Caco-2 (cell line): ENCODE measurements around the gene TLR10. TPM values are rescaled to one million over a fixed set of nuclear protein-coding genes. Genes with fewer than 3 reads are reported as not detected.

Experiments
- BruUV-seq: library from RNA; stranded (reverse); fragments of 400-500 nt; replicated peaks from 2 replicates; lab custom pipeline; 2021; lab: Mats Ljungman, UMichigan
- CTCF ChIA-PET: fragments of 300-600 bp; sonication (Branson Sonifier 250); formaldehyde crosslinking; loops from one replicate; lab custom pipeline; 2022; ENCODE audit warnings: antibody characterized with exemption; lab: Charles Lee
- POLR2A ChIA-PET: fragments of 300-600 bp; sonication (Branson Sonifier 250); formaldehyde crosslinking; loops from one replicate; lab custom pipeline; 2022; ENCODE audit warnings: antibody characterized with exemption; lab: Charles Lee
- DNase-seq, 2 experiments: peaks; one replicate each; pipeline versions ENCODE4 v3.0.0 to v3.0.0-alpha.2; 2020 to 2022
- H3K27me3 ChIP-seq: replicated peaks from 2 replicates; pipeline ENCODE4 v1.6.0; 2011; ENCODE audit warnings: low read length; ENCODE audit not compliant: control insufficient read depth, insufficient read depth
- H3K36me3 ChIP-seq: 2 replicates; pipeline ENCODE4 v1.5.1; 2011; ENCODE audit warnings: low read length; ENCODE audit not compliant: control insufficient read depth, insufficient read depth
- H3K4me1 ChIP-seq: fragments of 250-450 bp; sonication (Bioruptor Pico); 2 replicates; pipeline ENCODE4 v1.5.1; 2020; ENCODE audit warnings: mild to moderate bottlenecking
- H3K4me3 ChIP-seq: 2 replicates; pipeline ENCODE4 v1.5.1; 2011; ENCODE audit warnings: low read depth, mild to moderate bottlenecking, control low read depth, low read length
- H3K9me3 ChIP-seq: fragments of 250-450 bp; sonication (Bioruptor Pico); 2 replicates; pipeline ENCODE4 v1.5.1; 2020; ENCODE audit warnings: mild to moderate bottlenecking, moderate library complexity
- H3K27ac Mint-ChIP-seq: one replicate; pipeline ENCODE4 v1.8.0; 2022; ENCODE audit warnings: mixed read lengths; ENCODE audit not compliant: unreplicated experiment
- H3K27me3 Mint-ChIP-seq: one replicate; pipeline ENCODE4 v1.8.0; 2022; ENCODE audit warnings: mixed read lengths; ENCODE audit not compliant: insufficient read depth, unreplicated experiment
- H3K36me3 Mint-ChIP-seq: one replicate; pipeline ENCODE4 v1.8.0; 2022; ENCODE audit warnings: mild to moderate bottlenecking, mixed read lengths; ENCODE audit not compliant: insufficient read depth, unreplicated experiment
- H3K4me1 Mint-ChIP-seq: one replicate; pipeline ENCODE4 v1.8.0; 2022; ENCODE audit warnings: low read depth, mixed read lengths; ENCODE audit not compliant: unreplicated experiment
- H3K4me3 Mint-ChIP-seq: one replicate; pipeline ENCODE4 v1.8.0; 2022; ENCODE audit warnings: mild to moderate bottlenecking, moderate library complexity, mixed read lengths; ENCODE audit not compliant: unreplicated experiment
- H3K9me3 Mint-ChIP-seq: one replicate; pipeline ENCODE4 v1.8.0; 2022; ENCODE audit warnings: mixed read lengths; ENCODE audit not compliant: unreplicated experiment
- intact Hi-C: fragments of 100-400 bp; cut with micrococcal nuclease; formaldehyde crosslinking; loops from one replicate; pipeline ENCODE4 v1.10.0; 2022; ENCODE audit not compliant: unreplicated experiment
- total RNA-seq: library from RNA; stranded (reverse); gene quantifications from 2 replicates; pipeline ENCODE4 v1.2.3, GENCODE V29; 2022
- TF ChIP-seq, protein P1 (sequence below), 2 experiments: fragments of 200-600 bp in 1 of 2; IDR thresholded peaks; 1 replicate in 1 of 2; 2 replicates in 1 of 2; pipeline versions ENCODE4 v1.5.1 to v1.8.0; 2011 to 2022; ENCODE audit warnings: antibody characterized with exemption in 1 of 2, control low read depth in 1 of 2, inconsistent platforms in 1 of 2, low read depth in 1 of 2, low read length in 1 of 2, mild to moderate bottlenecking in 1 of 2, moderate library complexity in 1 of 2; ENCODE audit not compliant: insufficient read depth in 1 of 2, severe bottlenecking in 1 of 2, unreplicated experiment in 1 of 2

Gene TLR10
- total RNA-seq, 1 experiment from 2014 or later: not detected

DNA sequence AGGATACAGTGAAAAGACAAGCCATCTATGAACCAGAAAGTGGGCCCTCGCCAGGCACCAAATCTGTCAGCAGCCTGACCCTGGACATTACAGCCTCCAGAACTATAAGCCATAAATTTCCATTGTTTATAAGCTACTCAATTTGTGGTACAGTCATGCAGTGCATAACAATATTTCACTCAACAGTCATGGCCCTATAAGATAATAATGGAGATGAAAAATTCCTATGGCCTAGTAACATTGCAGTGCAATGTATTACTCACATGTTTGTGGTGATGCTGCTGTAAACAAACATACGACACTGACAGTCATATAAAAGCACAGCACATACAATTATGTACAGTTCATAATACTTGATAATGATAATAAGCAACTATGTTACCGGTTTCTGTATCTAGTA is 38.9 kb upstream of the TLR10 start:
- ChIA-PET POLR2A (no interaction called here), CTCF (no interaction called here)
- Mint-ChIP-seq H3K27ac (no peak overlapping the region), H3K9me3 (no peaks in the 10 kb centered on the region), H3K4me1 (no peaks in the 10 kb centered on the region), H3K36me3 (no peaks in the 10 kb centered on the region), H3K4me3 (no peak overlapping the region), H3K27me3 (peaks cover 7% of the 10 kb centered on the region)
- DNase-seq: no peak
- Histone ChIP-seq H3K4me1 (no peaks in the 10 kb centered on the region), H3K9me3 (no peaks in the 10 kb centered on the region), H3K4me3 (no peak overlapping the region), H3K36me3 (no peaks in the 10 kb centered on the region), H3K27me3 (no peaks in the 10 kb centered on the region)
- TF ChIP-seq, protein P1, sequence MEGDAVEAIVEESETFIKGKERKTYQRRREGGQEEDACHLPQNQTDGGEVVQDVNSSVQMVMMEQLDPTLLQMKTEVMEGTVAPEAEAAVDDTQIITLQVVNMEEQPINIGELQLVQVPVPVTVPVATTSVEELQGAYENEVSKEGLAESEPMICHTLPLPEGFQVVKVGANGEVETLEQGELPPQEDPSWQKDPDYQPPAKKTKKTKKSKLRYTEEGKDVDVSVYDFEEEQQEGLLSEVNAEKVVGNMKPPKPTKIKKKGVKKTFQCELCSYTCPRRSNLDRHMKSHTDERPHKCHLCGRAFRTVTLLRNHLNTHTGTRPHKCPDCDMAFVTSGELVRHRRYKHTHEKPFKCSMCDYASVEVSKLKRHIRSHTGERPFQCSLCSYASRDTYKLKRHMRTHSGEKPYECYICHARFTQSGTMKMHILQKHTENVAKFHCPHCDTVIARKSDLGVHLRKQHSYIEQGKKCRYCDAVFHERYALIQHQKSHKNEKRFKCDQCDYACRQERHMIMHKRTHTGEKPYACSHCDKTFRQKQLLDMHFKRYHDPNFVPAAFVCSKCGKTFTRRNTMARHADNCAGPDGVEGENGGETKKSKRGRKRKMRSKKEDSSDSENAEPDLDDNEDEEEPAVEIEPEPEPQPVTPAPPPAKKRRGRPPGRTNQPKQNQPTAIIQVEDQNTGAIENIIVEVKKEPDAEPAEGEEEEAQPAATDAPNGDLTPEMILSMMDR (IDR thresholded peaks at IDR 0.05; ENCODE audit: insufficient read depth in 1 of 2, low read depth in 1 of 2, low read length in 1 of 2, severe bottlenecking in 1 of 2, unreplicated experiment in 1 of 2): no peak
- intact Hi-C loops: no loop called here
- BruUV-seq: no TSS peak

GRCh38 chr4:38820329-38821061 is 37.7 kb upstream of the TLR10 start:
- CTCF ChIA-PET: no interaction called here
- DNase-seq: no peak
- no peaks in the 10 kb centered on the region for H3K36me3 ChIP-seq
- no peaks in the 10 kb centered on the region for H3K4me1 Mint-ChIP-seq
- peaks cover 3% of the 10 kb centered on the region for H3K27me3 Mint-ChIP-seq
- H3K4me3 ChIP-seq: no peak overlapping the region
- no peaks in the 10 kb centered on the region for H3K9me3 ChIP-seq
- no TSS peak for BruUV-seq
- no peak overlapping the region for H3K27ac Mint-ChIP-seq
- H3K36me3 Mint-ChIP-seq: no peaks in the 10 kb centered on the region
- TF ChIP-seq, protein P1 (IDR thresholded peaks at IDR 0.05; ENCODE audit: insufficient read depth in 1 of 2, low read depth in 1 of 2, low read length in 1 of 2, severe bottlenecking in 1 of 2, unreplicated experiment in 1 of 2): no peak
- intact Hi-C loops: no loop called here
- no peaks in the 10 kb centered on the region for H3K9me3 Mint-ChIP-seq
- POLR2A ChIA-PET: no interaction called here
- no peak overlapping the region for H3K4me3 Mint-ChIP-seq
- no peaks in the 10 kb centered on the region for H3K4me1 ChIP-seq
- H3K27me3 ChIP-seq: no peaks in the 10 kb centered on the region

- Mint-ChIP-seq H3K36me3 (no peaks in the 10 kb centered on the region), H3K9me3 (no peaks in the 10 kb centered on the region), H3K4me1 (no peaks in the 10 kb centered on the region), H3K4me3 (no peak overlapping the region), H3K27ac (no peak overlapping the region), H3K27me3 (peaks cover 3% of the 10 kb centered on the region)
- Histone ChIP-seq H3K27me3 (no peaks in the 10 kb centered on the region), H3K4me3 (no peak overlapping the region), H3K36me3 (no peaks in the 10 kb centered on the region), H3K9me3 (no peaks in the 10 kb centered on the region), H3K4me1 (no peaks in the 10 kb centered on the region)
- BruUV-seq: no TSS peak
- intact Hi-C loops: no loop called here
- DNase-seq: no peak
- POLR2A ChIA-PET: no interaction called here
- TF ChIP-seq, protein P1 (IDR thresholded peaks at IDR 0.05; ENCODE audit: insufficient read depth in 1 of 2, low read depth in 1 of 2, low read length in 1 of 2, severe bottlenecking in 1 of 2, unreplicated experiment in 1 of 2): no peak
- CTCF ChIA-PET: no interaction called here
Measured at GRCh38 chr4:38819569-38819968, 36.8 kb upstream of the TLR10 start.
